GM12875 (cell line): ENCODE measurements around the gene MRPL49.

Experiments used
- H3K4me3 ChIP-seq: one replicate; pipeline ENCODE4 v1.5.1; 2011; ENCODE audit warnings: low read depth, low read length, control low read depth
- CTCF ChIP-seq: IDR thresholded peaks from 2 replicates; pipeline ENCODE4 v1.5.1; 2011; ENCODE audit warnings: low read depth, mild to moderate bottlenecking, control low read depth, inconsistent platforms, low read length, moderate library complexity, borderline replicate concordance; ENCODE audit not compliant: insufficient read depth

MRPL49 gene

DNA sequence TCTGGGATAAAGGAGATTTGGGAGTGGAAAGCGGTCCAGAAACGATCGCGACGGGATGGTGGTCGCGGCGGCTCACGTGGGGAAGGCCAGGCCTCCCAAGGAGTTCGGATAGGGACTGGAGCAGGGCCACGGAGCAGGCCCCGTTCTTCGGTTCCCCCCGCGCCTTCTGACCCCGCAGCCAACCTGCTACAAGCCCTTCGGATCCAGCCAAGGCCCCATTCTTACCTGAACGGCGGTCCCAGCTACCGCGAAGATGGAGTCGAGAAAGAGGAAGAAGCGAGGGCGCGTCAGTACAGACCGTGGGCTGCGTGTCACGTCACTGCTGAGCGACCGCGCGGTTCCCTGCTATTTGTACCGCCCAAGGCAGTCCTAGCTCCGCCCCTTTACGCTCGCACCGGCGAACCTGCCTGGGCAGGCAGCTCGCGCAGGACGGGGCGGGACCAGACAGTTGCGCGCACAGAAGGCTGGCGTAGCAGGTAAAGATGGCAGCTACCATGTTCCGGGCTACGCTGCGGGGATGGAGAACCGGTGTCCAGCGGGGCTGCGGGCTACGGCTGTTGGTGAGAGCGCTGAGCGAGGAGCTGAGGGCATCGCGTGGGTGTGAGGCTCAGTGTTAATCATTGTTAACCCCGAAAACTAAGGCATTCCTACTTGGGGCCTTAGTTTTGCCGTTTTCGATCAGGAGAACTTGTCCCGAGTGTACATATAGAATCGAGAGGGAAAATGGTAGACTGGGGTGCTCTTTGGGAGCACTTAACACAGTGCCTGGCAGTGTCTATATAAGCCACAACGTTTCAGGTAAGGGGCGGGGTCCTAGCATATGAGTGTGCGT lies at the start of gene MRPL49, which contains the start of gene FAU:
MRPL49 (plus strand) TSS at position 457 of the 832 bp plus-strand sequence; CDS start at position 483, 26 bp downstream.
FAU (minus strand) TSS at position 270 of the 832 bp plus-strand sequence. CDS start 321 bp downstream, outside the sequence.
- no peak for TF ChIP-seq CTCF

GRCh38 chr11:65072631-65072966 lies 49.5 kb upstream of the MRPL49 start:
- no peak for TF ChIP-seq CTCF
- H3K4me3 ChIP-seq = no peak overlapping the region

More for the DNA sequence above, at the start of gene MRPL49, which contains the start of gene FAU:
- H3K4me3 ChIP-seq = peak within 1 kb of the TSS; percentile 88

GRCh38 chr11:65077451-65077850 lies 44.7 kb upstream of the MRPL49 start:
- no peak for TF ChIP-seq CTCF
- H3K4me3 ChIP-seq = no peak overlapping the region

GRCh38 chr11:65078151-65078550 lies 44.0 kb upstream of the MRPL49 start:
- H3K4me3 ChIP-seq = no peak overlapping the region
- peak; percentile 88 for TF ChIP-seq CTCF

DNA sequence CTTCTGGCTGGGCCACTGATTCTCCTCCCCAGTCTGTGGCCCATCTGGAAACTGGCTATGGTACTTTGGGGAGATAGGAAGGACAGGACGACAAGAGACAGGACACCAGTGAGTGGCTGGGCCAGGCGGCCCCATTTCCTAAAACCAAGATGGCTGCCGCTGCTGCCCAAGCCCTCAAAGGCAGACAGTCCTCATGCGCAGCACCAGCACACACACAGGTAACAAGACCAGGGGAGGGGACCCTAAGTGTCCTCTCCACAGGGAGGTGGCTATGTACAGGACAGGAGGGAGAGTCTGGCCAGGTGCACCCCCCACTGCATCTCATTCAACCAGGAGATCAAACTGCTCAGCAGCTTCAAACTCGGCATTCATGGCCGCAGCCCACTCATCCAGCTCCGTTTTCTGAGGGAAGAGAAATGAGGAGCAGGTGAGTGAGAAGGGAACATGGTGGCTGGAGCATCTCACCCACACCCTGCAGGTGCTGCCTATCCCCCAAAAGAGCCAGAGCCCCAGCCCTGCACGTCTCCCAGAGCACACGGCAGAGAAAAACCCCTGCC lies 43.3 kb upstream of the MRPL49 start:
- H3K4me3 ChIP-seq = peak overlapping the region; percentile 12
- TF ChIP-seq CTCF = no peak

GRCh38 chr11:65083134-65083833 lies 38.8 kb upstream of the MRPL49 start:
- peak overlapping the region; percentile 84 for H3K4me3 ChIP-seq
- no peak for TF ChIP-seq CTCF
